Endothelial cell (in vitro differentiated cells): ENCODE results near the gene FTCD. TPM values are rescaled to one million over a fixed set of nuclear protein-coding genes. Genes with fewer than 3 reads are reported as not detected.
"Not testable (repeated sequence)": the region's sequence is repeated elsewhere in the genome, so short reads cannot be mapped to it uniquely, and the experiment has no call there.

Experiments used
- DNase-seq: peaks from one replicate; pipeline ENCODE4 v3.0.0; 2021; ENCODE audit warnings: low spot score
- H3K27ac Mint-ChIP-seq: one replicate; pipeline ENCODE4 v1.8.0; 2021; ENCODE audit warnings: mixed read lengths, inconsistent platforms; ENCODE audit not compliant: unreplicated experiment
- H3K27me3 Mint-ChIP-seq: one replicate; pipeline ENCODE4 v1.8.0; 2021; ENCODE audit warnings: mild to moderate bottlenecking, moderate library complexity, mixed read lengths, inconsistent platforms; ENCODE audit not compliant: unreplicated experiment
- H3K36me3 Mint-ChIP-seq: one replicate; pipeline ENCODE4 v1.8.0; 2021; ENCODE audit warnings: mild to moderate bottlenecking, low read depth, mixed read lengths, inconsistent platforms; ENCODE audit not compliant: unreplicated experiment
- H3K4me1 Mint-ChIP-seq: one replicate; pipeline ENCODE4 v1.8.0; 2021; ENCODE audit warnings: mild to moderate bottlenecking, mixed read lengths, inconsistent platforms; ENCODE audit not compliant: unreplicated experiment
- H3K4me3 Mint-ChIP-seq: one replicate; pipeline ENCODE4 v1.8.0; 2021; ENCODE audit warnings: mild to moderate bottlenecking, mixed read lengths, inconsistent platforms; ENCODE audit not compliant: unreplicated experiment
- H3K9me3 Mint-ChIP-seq: one replicate; pipeline ENCODE4 v1.8.0; 2021; ENCODE audit warnings: mixed read lengths, inconsistent platforms; ENCODE audit not compliant: unreplicated experiment
- total RNA-seq: library from RNA; stranded (reverse); fragmentation: NEBNext Ultra II Directional; extraction: Animal tissue kit (Norgen Biotek cat#: 25700); gene quantifications from one replicate; pipeline ENCODE4 v1.2.1, GENCODE V29; 2021; ENCODE audit not compliant: unreplicated experiment
- TF ChIP-seq, protein P1 (sequence below): fragments of 200-600 bp; sonication (generic); IDR thresholded peaks from one replicate; pipeline ENCODE4 v1.5.0; 2021; ENCODE audit warnings: antibody characterized with exemption; ENCODE audit not compliant: unreplicated experiment

Gene FTCD
- total RNA-seq, 1 donor from 2014 or later, result 1.5 TPM

DNA sequence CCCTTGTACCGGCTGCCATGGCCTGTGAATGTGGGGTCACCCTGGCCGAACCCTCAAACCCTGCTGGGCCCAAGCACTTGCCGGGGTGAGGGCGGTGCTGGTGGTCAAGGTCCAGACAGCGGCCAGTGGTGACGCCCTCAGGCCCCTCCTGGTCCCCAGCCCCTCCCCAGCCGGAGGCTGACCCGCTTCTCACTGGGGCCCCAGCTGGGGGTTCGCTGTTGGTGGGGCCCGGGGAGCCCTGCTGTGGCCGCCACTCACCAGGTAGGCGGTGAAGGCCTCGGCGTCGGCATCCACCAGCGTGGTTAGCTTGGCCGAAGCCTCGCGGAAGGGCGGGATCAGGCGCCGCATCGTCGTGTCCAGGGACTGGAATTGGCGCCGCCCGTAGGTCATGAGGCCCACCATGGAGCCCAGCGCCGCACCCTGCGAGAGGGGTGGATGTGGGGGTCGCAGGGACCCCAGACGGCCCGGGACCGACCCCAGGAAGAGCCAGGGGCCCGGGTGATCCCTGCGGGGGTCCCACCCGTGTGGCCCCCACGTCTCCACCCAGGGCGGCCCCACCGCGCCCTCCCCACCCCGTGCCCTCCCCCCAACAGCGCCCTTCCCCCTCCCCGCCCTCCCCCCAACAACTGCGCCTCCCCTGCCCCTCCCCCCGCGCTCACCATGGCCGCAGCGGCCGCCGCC, 10.1 kb downstream of the FTCD start:
- H3K4me3 Mint-ChIP-seq, result no peak overlapping the region
- TF ChIP-seq, protein P1, sequence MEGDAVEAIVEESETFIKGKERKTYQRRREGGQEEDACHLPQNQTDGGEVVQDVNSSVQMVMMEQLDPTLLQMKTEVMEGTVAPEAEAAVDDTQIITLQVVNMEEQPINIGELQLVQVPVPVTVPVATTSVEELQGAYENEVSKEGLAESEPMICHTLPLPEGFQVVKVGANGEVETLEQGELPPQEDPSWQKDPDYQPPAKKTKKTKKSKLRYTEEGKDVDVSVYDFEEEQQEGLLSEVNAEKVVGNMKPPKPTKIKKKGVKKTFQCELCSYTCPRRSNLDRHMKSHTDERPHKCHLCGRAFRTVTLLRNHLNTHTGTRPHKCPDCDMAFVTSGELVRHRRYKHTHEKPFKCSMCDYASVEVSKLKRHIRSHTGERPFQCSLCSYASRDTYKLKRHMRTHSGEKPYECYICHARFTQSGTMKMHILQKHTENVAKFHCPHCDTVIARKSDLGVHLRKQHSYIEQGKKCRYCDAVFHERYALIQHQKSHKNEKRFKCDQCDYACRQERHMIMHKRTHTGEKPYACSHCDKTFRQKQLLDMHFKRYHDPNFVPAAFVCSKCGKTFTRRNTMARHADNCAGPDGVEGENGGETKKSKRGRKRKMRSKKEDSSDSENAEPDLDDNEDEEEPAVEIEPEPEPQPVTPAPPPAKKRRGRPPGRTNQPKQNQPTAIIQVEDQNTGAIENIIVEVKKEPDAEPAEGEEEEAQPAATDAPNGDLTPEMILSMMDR, result no peak
- no peaks in the 10 kb centered on the region for H3K9me3 Mint-ChIP-seq
- no peak for DNase-seq
- peaks cover 5% of the 10 kb centered on the region for H3K36me3 Mint-ChIP-seq
- H3K27ac Mint-ChIP-seq, result no peak overlapping the region
- peaks cover 3% of the 10 kb centered on the region for H3K4me1 Mint-ChIP-seq
- H3K27me3 Mint-ChIP-seq, result no peaks in the 10 kb centered on the region

DNA sequence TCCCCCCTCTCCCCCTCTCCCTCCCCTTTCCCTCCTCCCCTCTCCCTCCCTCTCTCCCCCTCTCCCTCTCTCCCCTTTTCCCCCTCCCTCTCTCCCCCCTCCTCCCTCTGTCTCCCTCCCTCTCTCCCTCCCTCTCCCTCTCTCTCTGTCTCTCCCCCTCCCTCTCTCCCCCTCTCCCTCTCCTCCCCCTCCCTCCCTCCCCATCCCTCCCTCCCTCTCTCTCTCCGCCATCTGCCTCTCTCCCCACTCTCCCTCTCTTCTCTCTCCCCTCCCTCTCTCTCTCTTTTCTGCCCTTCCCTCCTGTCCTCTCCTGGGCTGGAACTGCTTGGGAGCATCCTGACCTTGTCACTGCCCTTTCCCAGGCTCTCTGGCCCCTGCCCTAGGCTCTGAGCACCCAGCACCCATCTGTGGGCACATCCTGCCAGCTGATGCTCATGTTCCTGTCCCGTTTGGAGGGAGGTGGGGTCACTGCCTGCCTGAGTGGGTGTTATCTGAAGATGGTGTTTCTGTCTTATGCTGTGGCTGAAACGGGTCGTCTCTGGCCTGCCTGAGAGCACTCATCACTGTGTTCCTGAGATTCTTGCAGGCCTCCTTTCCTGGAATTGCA, 10.8 kb downstream of the FTCD start:
- H3K4me3 Mint-ChIP-seq, result no peak overlapping the region
- H3K4me1 Mint-ChIP-seq, result peaks cover 3% of the 10 kb centered on the region
- TF ChIP-seq, protein P1, result no peak
- H3K27me3 Mint-ChIP-seq, result peaks cover 2% of the 10 kb centered on the region
- peaks cover 5% of the 10 kb centered on the region for H3K36me3 Mint-ChIP-seq
- no peak for DNase-seq
- H3K9me3 Mint-ChIP-seq, result no peaks in the 10 kb centered on the region
- H3K27ac Mint-ChIP-seq, result no peak overlapping the region

DNA sequence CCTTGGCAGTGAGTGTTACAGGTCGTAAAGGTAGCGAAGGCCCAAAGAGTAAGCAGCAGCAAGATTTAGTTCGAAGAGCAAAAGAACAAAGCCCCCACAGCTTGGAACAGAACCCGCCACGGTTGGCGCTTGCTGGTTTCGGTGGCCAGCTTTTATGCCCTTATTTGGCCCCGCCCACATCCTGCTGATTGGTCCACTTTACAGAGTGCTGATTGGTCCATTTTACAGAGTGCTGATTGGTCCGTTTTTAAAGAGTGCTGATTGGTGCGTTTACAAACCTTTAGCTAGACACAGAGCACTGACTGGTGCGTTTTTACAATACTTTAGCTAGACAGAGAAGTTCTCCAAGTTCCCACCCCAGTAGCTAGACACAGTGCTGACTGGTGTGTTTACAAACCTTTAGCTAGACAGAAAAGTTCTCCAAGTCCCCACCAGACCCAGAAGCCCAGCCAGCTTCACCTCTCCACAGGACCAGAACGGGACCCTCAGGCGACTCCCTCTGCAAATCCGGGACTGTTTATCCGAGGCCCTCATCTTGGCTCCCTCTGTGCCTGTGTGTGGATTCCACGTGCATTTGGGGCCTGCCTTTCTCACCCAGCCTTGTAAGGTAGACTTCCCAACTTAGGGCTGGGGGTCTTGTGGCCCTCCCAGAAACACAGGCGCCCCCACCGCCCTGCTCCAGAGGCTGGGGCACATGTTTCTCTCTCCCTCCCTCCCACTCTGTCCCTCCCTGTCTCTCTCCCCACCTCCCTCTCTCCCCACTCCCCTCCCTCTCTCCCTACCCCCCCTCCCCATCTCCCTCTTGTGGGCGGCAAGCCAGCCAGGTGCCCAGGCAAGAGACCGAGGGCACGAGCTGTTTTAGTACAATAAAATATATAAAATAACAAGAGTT, 12.6 kb downstream of the FTCD start:
- no peak overlapping the region for H3K27ac Mint-ChIP-seq
- no peak overlapping the region for H3K4me3 Mint-ChIP-seq
- no peaks in the 10 kb centered on the region for H3K36me3 Mint-ChIP-seq
- peaks cover 3% of the 10 kb centered on the region for H3K4me1 Mint-ChIP-seq
- DNase-seq, result no peak
- TF ChIP-seq, protein P1, result no peak
- H3K9me3 Mint-ChIP-seq, result no peaks in the 10 kb centered on the region
- H3K27me3 Mint-ChIP-seq, result peaks cover 2% of the 10 kb centered on the region

DNA sequence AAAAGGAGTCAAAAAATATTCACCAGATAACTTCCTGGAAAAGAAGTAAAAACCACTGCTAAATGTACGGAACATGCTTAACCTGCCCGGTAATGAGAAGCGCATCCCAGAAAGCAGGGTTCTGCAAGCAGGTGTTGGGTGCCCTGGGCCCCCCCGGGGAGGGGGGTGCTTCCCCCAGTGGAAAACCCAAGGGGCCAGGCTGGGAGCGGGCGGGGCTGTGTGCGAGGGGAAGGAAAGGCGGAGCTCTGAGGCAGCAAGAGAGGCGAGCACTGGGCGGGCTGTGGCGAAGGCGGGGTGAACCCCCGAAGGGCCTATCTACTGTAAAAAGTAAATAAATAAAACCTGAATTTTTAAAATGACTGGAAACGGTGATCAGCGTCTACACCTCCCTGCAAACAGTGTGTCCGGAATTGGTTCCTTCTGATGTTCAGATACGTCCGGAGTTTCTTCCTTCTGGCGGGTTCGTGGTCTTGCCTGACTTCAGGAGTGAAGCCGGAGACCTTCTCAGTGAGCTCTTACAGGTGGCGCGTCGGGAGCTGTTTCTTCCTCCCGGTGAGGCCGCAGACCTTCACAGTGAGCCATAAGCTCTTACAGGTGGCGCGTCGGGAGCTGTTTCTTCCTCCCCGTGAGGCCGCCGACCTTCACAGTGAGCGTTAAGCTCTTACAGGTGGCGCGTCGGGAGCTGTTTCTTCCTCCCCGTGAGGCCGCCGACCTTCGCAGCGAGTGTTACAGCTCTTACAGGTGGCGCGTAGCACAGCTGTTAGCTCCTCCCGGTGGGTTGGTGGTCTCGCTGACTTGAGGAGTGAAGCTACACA, 13.4 kb downstream of the FTCD start:
- DNase-seq, result no peak
- H3K9me3 Mint-ChIP-seq, result no peaks in the 10 kb centered on the region
- TF ChIP-seq, protein P1, result no peak
- H3K36me3 Mint-ChIP-seq, result no peaks in the 10 kb centered on the region
- H3K27me3 Mint-ChIP-seq, result peaks cover 2% of the 10 kb centered on the region
- H3K4me1 Mint-ChIP-seq, result peaks cover 3% of the 10 kb centered on the region
- no peak overlapping the region for H3K4me3 Mint-ChIP-seq
- no peak overlapping the region for H3K27ac Mint-ChIP-seq

DNA sequence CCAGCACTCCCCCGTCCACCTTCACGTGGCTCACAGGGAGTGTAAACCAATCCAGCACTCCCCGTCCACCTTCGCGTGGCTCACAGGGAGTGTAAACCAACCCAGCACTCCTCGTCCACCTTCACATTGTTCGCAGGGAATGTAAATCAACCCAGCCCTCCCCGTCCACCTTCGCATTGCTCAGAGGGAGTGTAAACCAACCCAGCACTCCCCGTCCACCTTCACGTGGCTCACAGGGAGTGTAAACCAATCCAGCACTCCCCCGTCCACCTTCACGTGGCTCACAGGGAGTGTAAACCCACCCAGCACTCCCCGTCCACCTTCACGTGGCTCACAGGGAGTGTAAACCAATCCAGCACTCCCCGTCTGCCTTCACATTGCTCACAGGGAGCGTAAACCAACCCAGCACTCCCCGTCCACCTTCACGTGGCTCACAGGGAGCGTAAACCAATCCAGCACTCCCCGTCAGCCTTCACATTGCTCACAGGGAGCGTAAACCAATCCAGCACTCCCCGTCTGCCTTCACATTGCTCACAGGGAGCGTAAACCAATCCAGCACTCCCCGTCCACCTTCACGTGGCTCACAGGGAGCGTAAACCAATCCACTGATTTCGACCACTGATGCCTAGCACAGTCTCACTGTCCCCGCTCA, 14.9 kb downstream of the FTCD start:
- not testable (repeated sequence) for H3K4me1 Mint-ChIP-seq, H3K4me3 Mint-ChIP-seq, H3K27ac Mint-ChIP-seq, H3K36me3 Mint-ChIP-seq, H3K27me3 Mint-ChIP-seq, DNase-seq, H3K9me3 Mint-ChIP-seq
